Adrenal gland (tissue), 5 donors: ENCODE results near the gene ACAD11.

Source experiments
- CTCF ChIP-seq, 6 experiments: fragments of 450-650 bp in 4 of 6; fragments of 200-600 bp in 2 of 6; sonication (generic) in 1 of 6; IDR thresholded peaks; 1 replicate in 5 of 6; 2 replicates in 1 of 6; pipeline versions ENCODE4 v1.5.1 to v1.8.0; 2016 to 2021; ENCODE audit warnings: antibody characterized with exemption in 6 of 6, mild to moderate bottlenecking in 2 of 6, moderate library complexity in 1 of 6
- POLR2A ChIP-seq, 2 donors: fragments of 450-650 bp; IDR thresholded peaks; one replicate each; pipeline ENCODE4 v1.6.1; 2017; ENCODE audit warnings: antibody characterized with exemption in 2 of 2, mild to moderate bottlenecking in 2 of 2, moderate library complexity in 1 of 2
- donor health status: DM: no; HTN: no; CAD: no.

GRCh38 chr3:132635052-132635451 is 24.6 kb downstream of the ACAD11 start:
- TF ChIP-seq CTCF (IDR thresholded peaks at IDR 0.05): no peak
- TF ChIP-seq POLR2A (IDR thresholded peaks at IDR 0.05): no peak
